COLO829 (cell line): ENCODE measurements around the gene KRT36.
A peak's percentile ranks its signal among the peaks of the same experiment; 100 is the strongest.

ENCODE experiments used
- DNase-seq: peaks from one replicate; pipeline ENCODE4 v3.0.0; 2012; ENCODE audit warnings: low spot score

KRT36 gene

DNA sequence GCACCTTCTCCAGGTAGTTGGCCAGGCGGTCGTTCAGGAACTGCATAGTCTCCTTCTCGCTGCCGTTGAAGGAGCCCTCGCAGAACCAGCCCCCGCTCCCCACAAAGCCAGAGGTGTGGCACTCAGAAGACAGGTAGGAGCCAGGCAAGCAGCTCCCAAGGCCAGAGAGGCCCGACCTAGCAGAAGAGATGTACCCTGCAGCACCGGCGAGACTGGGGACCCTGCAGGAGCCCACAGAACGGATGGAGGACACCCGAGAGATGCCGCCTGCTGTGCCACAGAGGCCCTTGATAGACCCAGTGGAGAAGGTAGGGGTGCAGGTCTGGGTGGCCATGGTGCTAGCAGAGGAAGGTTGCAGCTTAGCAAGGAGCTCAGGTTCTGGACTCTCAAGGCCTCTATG is at the start of gene KRT36:
Gene KRT36 (minus strand): TSS at position 380 of the 400 bp plus-strand sequence. CDS start 46 bp downstream, at position 334.
- no peak for DNase-seq

- no peak for DNase-seq
These were observed 49.4 kb upstream of the KRT36 start for GRCh38 chr17:41539071-41539492.

DNA sequence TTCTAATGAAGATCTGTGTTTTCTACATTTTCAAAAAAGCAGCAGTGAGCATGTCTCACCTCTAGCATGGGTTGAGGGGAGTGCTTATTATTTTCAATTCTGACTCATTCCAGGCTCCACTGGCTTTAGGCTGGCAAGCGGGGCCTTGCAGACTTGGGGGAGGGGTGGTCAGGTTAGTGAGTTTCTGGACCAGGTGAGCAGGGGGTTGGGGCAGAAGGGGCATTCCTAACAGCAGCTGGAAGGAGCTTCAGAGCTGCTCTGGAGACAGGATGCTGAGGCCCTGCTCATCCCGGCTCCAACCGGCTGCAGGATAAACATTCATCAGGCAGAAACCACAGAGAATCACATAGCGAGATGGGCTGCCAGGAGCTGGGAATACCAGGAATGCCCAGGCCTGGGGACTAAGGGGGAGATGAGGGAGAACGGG is 48.9 kb upstream of the KRT36 start:
- no peak for DNase-seq

GRCh38 chr17:41537990-41538389 is 48.3 kb upstream of the KRT36 start:
- DNase-seq, result no peak

DNA sequence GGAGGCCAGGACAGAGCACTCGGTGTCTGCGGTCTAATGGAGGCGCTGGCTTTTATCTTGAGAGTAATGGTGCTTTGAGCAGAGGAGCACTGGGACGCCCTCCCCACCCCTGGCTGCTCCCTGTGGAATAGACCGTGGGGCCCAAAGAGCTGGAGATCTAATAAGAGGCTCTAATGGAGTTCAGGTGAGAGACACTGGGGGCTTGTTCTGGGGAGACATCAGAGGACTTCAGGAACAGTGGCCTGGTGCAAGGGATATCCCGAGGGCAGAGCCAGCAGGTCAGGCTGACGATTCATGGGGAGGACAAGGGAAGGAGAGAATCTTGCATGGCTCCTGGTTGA is 47.9 kb upstream of the KRT36 start:
- no peak for DNase-seq

- DNase-seq, result no peak
These were observed 47.3 kb upstream of the KRT36 start for GRCh38 chr17:41536741-41537613.

DNA sequence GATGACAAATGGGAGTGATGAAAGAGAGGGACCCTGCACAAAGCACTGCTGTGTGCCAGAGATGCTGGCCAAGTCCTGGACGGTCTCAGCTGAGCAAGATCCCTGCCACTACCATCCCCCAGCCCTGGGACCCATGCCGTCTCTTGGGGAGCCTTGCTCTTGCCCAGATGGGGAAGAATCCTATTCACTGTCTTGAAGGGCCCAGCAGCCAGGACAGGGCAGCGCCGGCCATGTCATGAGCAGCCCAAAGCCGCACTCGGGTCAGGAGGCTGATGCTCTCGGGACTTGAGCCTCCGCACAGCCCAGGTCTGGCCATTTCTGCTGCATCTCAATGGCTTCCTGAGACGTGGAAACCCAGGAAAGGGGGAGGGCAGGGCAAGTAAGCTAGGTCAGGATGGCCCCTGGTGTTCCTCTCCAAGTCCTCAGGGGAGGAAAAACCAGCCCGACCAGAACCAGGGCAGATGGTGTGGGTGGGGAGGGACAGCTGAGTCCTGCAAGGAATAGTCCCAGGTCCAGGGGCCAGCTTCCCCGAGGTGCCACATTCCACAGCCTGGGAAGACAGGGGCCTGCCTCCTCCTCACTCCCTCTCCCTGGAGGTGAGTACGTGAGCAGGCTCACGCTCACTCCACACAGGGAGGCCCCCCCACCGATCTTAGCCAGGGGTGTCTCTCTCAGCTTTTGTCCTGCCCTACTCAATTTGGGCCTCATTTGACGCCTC is 46.2 kb upstream of the KRT36 start:
- no peak for DNase-seq

- DNase-seq, result no peak
These were observed 45.3 kb upstream of the KRT36 start for GRCh38 chr17:41534899-41535546.

GRCh38 chr17:41533613-41534012 is 43.9 kb upstream of the KRT36 start:
- DNase-seq, result no peak

- DNase-seq, result no peak
These were observed 43.3 kb upstream of the KRT36 start for GRCh38 chr17:41532947-41533570.

DNA sequence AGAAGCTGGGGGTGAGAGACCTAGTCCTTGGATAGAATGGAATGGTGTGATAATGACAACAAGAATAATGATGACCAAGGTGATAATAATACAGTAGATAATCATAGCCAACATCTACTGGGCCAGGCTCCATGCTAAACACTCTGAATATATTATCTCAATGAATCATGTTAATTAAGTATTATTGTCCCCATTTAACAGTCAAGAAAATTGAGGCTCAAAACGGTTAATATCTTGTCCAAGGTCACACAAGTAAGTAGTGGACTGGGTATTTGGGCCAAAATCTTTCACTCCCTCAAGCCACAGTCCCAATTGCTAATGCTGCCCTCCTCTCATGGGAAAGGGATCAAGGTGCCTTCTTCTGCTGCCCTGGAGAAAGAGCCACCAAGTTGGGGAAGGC is 42.3 kb upstream of the KRT36 start:
- DNase-seq, result no peak

GRCh38 chr17:41530062-41531048 is 40.6 kb upstream of the KRT36 start:
- DNase-seq, result peak; percentile 70

GRCh38 chr17:41529491-41529915 is 39.8 kb upstream of the KRT36 start:
- DNase-seq, result no peak

GRCh38 chr17:41528959-41529353 is 39.2 kb upstream of the KRT36 start:
- no peak for DNase-seq

DNA sequence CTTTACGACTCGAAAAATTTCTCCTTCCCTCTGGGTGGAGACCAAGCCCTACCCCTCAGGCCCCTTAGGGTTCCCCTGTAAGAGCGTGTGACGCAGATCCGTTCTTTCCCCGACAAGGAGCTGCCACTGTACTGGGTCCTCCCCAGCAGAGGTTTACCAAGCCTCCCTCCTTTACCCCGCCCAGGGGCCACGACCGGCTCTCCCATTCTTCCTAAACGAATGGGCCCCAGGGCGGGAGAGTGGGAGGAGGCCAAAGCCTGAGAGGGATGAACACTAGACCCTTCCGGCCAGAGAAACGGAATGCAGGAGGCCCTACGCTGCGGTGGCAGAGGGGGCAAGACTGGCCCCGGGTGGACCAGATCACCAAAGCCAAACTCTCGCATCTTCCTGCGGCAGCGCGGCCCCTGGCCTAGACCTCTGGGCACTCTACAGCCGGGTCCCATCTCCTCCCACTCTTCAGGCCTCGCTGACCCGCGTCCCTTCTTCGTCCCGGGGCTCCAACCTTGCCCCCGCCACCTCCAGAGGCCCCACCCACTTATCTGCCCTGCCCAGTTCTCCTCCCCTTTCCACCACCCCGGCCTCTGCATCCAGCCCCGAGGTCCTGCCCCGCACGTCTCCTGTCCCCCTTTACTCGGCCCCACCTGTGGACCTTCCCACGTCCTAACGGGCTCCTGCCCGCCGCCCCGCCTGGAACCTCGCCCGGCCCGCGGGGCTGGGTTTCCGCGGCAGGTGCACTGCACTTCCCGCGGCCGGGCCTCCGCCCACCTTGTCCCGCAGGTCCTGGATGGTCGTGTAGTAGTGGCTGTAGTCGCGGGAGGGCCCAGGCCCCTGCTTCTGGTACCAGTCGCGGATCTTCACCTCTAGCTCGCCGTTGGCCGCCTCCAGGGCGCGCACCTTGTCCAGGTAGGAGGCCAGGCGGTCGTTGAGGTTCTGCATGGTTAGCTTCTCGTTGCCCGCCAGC is 37.6 kb upstream of the KRT36 start:
- DNase-seq, result no peak

DNA sequence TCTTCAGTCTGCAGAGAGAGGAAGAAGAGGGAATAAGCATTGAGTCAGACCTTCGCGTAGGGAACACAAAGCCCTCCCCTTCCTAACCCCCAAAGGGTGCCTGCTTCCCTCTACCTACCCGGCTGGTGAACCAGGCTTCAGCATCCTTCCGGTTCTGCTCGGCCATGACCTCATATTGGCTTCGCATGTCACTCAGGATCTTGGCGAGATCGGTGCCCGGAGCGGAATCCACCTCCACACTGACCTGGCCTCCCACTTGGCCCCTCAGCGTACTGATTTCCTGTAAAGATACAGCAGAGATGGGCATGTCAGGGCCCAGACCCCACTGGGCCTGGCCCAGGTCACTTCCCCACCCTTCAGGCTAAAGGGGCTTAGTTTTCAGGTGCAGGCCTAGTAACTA is 34.6 kb upstream of the KRT36 start:
- DNase-seq, result no peak

- DNase-seq, result no peak
These were observed 34.1 kb upstream of the KRT36 start for GRCh38 chr17:41523787-41524186.

- no peak for DNase-seq
These were observed 33.5 kb upstream of the KRT36 start for GRCh38 chr17:41523225-41523593.

DNA sequence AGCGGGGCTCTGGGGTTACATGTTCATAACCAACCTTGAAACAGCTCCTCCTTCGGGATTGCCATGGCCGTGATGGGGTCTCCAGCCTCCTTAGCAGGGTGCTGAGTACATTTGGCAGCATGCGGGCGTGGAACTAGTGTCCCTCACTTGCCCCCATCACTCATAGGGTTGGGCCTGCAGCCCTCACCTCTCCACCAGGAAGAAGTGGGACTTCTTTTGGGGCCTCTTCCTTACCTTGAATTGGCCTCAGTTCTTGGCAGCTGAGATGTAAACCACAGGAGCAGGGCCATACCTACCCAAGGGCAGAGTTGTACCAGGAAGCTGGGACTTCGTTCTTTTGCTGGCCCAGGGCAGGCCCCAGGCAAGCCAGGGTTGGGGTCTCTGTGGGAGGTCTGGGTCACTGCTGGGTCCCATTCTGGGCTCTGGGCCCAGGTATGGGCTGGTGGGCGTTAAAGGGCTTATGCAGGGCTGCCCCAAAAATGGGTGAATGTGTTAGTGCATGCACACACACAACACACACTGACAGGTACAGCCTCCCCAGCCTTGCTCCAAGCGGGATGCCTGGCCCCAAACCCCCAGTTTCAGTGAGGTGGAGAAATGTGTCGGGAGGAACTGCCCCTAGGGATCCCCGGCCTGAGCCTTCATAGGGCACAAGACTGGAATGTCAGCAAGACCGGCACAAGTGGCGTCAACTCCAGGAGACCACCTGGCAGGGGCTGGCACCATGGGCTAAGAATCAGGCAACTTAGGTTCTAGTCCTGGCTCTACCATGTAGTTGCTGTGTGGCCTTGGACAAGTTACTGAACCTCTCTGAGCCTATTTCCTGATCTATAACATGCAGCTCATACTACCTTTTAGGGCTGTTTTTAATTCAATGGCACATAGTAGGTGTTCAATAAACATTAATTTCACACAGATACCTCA is 32.9 kb upstream of the KRT36 start:
- no peak for DNase-seq
